Nephron (organoid): ENCODE measurements around the gene MPP3.

Experiments
- H3K27ac Mint-ChIP-seq, 3 experiments: 2 replicates each; pipeline ENCODE4 v1.8.0; 2020; ENCODE audit warnings: mixed read lengths in 3 of 3, mild to moderate bottlenecking in 2 of 3, moderate library complexity in 1 of 3
- H3K27me3 Mint-ChIP-seq: 2 replicates; pipeline ENCODE4 v1.8.0; 2021; ENCODE audit warnings: low read depth, mild to moderate bottlenecking, moderate library complexity, mixed read lengths
- H3K36me3 Mint-ChIP-seq: 2 replicates; pipeline ENCODE4 v1.8.0; 2020; ENCODE audit warnings: low read depth, mixed read lengths
- H3K4me1 Mint-ChIP-seq: 2 replicates; pipeline ENCODE4 v1.8.0; 2020; ENCODE audit warnings: mixed read lengths
- H3K4me3 Mint-ChIP-seq, 3 experiments: 2 replicates each; pipeline ENCODE4 v1.8.0; 2020; ENCODE audit warnings: mild to moderate bottlenecking in 3 of 3, mixed read lengths in 3 of 3, moderate library complexity in 2 of 3
- H3K9me3 Mint-ChIP-seq: 2 replicates; pipeline ENCODE4 v1.8.0; 2020; ENCODE audit warnings: mixed read lengths
- TF ChIP-seq, protein P1 (sequence below), 3 experiments: fragments of 200-600 bp; sonication (generic); IDR thresholded peaks; one replicate each; pipeline ENCODE4 v1.5.0; 2021; ENCODE audit warnings: antibody characterized with exemption in 3 of 3; ENCODE audit not compliant: unreplicated experiment in 3 of 3

MPP3 gene, protein sequence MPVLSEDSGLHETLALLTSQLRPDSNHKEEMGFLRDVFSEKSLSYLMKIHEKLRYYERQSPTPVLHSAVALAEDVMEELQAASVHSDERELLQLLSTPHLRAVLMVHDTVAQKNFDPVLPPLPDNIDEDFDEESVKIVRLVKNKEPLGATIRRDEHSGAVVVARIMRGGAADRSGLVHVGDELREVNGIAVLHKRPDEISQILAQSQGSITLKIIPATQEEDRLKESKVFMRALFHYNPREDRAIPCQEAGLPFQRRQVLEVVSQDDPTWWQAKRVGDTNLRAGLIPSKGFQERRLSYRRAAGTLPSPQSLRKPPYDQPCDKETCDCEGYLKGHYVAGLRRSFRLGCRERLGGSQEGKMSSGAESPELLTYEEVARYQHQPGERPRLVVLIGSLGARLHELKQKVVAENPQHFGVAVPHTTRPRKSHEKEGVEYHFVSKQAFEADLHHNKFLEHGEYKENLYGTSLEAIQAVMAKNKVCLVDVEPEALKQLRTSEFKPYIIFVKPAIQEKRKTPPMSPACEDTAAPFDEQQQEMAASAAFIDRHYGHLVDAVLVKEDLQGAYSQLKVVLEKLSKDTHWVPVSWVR

DNA sequence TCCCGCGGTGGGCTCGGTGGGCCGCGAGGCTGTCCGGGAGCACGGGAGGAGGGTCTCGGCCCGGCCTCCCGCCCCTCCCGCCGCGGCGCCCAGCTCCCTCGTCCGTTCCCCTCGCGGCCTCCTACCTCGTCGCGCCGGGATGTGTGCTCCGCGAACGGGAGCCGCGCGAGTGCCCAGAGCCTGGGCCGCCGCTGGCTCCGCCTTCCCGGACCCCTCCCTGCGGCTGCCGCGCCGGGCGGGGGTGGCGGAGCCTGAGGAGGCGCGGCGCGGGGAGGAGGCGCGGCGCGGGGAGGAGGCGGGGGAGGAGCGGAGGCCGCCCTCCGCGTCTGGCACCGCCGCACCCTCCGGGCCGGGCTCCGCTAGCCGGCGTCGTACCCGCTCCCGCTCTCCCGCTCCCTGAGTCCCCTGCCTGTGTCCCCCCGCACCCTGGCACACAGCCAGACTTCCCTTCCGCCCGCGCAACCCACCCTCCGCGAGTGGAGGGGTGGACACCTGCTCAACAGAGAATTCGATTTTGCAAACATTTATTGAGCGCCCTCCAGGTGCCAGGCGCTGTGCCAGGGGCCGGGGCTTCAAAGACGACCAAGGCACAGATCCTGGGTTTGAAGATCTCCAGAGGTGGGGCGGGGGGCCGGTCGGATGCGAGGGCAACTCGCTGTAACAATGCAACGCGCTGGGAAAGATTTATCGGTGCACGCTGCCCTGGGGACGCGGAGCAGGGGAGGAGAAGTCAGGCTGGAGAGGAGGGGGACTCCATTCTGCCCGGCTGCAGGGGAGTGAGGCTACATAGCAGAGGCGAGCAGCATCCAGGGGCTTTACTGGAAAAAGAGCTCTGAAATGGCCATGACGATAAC is at the start of gene MPP3:
Gene MPP3, minus strand, starts transcription at position 171 of the 854 bp plus-strand sequence. CDS start 1,240 bp downstream, outside the sequence.
- H3K36me3 Mint-ChIP-seq, result peaks cover 17% of the 10 kb centered on the region

DNA sequence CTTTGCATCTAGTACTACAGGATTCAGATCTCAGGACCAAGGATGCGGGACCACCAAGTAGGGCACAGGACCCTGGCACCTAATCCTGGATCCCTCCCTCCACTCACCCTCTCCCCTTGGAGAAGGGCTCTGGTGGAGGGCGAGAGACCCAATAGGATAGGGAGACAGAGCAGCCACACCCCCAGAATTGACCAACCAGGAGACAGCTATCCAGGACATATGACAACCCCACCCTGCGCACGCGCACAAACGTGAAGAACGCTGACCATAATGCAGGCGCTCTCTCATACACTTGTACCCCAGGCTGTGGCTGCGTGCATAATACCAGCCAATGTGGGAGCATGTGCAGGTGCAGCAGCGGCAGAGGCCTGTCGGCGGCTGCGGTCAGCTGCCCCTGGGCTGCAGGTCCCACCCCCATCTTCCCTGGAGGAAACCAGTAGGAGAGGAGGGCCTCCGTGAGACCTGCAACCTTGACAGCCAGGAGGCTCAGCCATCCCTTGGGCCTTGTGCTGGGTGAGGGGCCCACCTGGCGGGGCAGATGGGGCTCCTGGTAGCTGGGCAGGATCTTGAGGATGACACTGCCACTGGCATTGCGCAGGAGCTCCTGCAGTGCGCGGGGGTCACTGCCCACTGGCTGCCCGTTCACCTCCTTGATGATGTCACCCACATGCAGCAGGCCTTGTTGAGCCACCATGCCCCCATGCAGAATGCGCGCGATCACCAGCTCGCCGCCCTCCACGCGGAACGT is 49.0 kb upstream of the MPP3 start:
- Mint-ChIP-seq H3K36me3 (no peaks in the 10 kb centered on the region), H3K9me3 (no peaks in the 10 kb centered on the region), H3K27ac (no peak overlapping the region), H3K4me1 (peaks cover 15% of the 10 kb centered on the region), H3K27me3 (peaks cover 3% of the 10 kb centered on the region), H3K4me3 (no peak overlapping the region)
- TF ChIP-seq, protein P1, sequence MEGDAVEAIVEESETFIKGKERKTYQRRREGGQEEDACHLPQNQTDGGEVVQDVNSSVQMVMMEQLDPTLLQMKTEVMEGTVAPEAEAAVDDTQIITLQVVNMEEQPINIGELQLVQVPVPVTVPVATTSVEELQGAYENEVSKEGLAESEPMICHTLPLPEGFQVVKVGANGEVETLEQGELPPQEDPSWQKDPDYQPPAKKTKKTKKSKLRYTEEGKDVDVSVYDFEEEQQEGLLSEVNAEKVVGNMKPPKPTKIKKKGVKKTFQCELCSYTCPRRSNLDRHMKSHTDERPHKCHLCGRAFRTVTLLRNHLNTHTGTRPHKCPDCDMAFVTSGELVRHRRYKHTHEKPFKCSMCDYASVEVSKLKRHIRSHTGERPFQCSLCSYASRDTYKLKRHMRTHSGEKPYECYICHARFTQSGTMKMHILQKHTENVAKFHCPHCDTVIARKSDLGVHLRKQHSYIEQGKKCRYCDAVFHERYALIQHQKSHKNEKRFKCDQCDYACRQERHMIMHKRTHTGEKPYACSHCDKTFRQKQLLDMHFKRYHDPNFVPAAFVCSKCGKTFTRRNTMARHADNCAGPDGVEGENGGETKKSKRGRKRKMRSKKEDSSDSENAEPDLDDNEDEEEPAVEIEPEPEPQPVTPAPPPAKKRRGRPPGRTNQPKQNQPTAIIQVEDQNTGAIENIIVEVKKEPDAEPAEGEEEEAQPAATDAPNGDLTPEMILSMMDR (IDR thresholded peaks at IDR 0.05; ENCODE audit: unreplicated experiment in 3 of 3), result no peak

More for the DNA sequence above, at the start of gene MPP3:
- Mint-ChIP-seq H3K4me3 (peak within 1 kb of the TSS; percentile 84 to 92 (median 89)), H3K4me1 (peaks cover 25% of the 10 kb centered on the region), H3K9me3 (peaks cover 7% of the 10 kb centered on the region), H3K27ac (peak within 1 kb of the TSS; percentile 72 to 89 (median 84)), H3K27me3 (peaks cover 17% of the 10 kb centered on the region)
- TF ChIP-seq, protein P1 (IDR thresholded peaks at IDR 0.05; ENCODE audit: unreplicated experiment in 3 of 3), result no peak

DNA sequence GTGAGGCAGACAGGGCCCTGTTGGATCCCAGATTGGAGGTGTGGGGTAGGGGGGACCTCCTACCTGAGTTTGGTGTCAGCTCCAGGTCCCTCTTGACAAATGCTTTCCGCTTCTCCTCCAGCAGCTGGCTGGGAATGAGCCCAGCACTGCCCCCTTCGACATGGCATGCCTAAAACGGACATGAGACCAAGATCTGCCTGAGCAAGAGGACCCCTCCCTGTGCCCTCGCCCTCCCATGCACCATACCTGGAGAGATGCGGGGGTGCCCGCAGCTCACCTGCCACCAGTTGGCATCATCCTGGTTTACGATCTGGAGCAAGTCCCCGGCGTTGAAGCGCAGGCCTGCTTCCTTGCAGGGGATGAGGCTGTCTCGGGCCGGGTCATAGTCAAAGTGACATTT is 48.2 kb upstream of the MPP3 start:
- TF ChIP-seq, protein P1 (IDR thresholded peaks at IDR 0.05; ENCODE audit: unreplicated experiment in 3 of 3), result no peak
- H3K9me3 Mint-ChIP-seq, result no peaks in the 10 kb centered on the region
- H3K27ac Mint-ChIP-seq, result no peak overlapping the region

DNA sequence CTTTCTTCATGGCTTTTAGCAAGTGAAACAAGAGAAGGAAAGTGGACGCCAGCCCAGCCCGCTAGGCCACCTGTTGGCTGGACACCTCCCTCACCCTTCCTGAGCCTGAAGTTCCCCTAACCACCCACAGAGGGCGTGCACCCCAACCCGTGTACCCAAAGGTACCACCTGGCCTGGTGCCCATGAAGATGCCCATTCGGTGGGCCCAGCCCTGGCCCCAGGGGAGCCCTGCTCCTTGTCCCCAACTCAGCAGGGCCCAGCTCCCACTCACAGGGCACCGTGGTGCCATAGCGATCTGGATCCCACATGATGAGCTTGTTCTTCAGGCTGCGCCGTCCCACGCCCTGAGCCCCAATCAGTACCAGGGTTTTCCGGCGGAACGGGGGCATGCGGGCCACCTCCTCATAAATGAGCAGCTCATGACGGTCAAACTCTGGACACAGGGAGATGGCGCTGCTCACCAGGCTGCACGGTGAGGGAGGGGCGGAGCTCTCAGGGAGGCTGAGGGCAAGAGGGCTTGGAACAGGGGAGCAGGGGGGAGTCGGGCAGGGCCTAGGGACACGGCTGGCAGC is 47.6 kb upstream of the MPP3 start:
- Mint-ChIP-seq H3K4me1 (peaks cover 15% of the 10 kb centered on the region), H3K9me3 (no peaks in the 10 kb centered on the region), H3K27me3 (peaks cover 3% of the 10 kb centered on the region), H3K27ac (no peak overlapping the region), H3K4me3 (no peak overlapping the region), H3K36me3 (no peaks in the 10 kb centered on the region)
- TF ChIP-seq, protein P1 (IDR thresholded peaks at IDR 0.05; ENCODE audit: unreplicated experiment in 3 of 3), result peak; percentile 72 to 79 (median 73)

More for the DNA sequence above, 48.2 kb upstream of the MPP3 start:
- H3K27me3 Mint-ChIP-seq, result peaks cover 3% of the 10 kb centered on the region
- H3K36me3 Mint-ChIP-seq, result no peaks in the 10 kb centered on the region
- no peak overlapping the region for H3K4me3 Mint-ChIP-seq
- H3K4me1 Mint-ChIP-seq, result peaks cover 15% of the 10 kb centered on the region

DNA sequence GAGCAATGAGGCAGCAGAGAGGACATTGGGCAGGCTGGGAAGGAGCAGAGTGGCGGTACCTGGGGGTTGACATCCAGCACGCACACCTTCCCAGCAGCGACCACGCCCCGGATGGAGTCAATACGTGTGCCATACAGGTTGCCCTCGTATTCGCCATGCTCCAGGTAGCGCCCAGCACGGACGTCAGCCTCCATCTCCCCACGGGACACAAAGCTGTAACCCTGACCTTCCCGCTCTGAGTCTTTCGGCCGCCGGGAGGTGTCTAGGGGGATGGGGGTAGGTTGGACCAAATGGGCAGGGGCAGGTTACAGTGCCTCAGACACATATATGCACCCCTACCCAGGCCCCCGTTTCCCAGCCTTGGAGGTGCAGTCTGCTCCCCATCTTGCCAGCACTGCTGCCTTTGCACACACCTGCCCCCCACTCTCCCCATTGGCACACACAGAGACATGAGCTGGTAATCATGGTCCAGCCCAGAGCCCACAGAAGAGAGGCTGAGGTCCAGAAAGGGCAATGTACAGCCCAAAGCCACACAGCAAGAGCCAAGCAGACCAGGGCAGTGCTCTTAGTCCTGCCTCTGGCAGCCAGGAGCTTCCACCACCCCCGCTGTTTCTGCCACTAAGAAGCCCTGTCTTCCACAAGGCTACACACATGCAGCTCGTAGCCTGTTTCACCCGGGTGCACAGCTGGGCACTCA is 46.9 kb upstream of the MPP3 start:
- H3K9me3 Mint-ChIP-seq, result no peaks in the 10 kb centered on the region
- H3K4me3 Mint-ChIP-seq, result no peak overlapping the region
- no peak overlapping the region for H3K27ac Mint-ChIP-seq
- H3K4me1 Mint-ChIP-seq, result peaks cover 15% of the 10 kb centered on the region
- peaks cover 3% of the 10 kb centered on the region for H3K27me3 Mint-ChIP-seq
- H3K36me3 Mint-ChIP-seq, result no peaks in the 10 kb centered on the region
- TF ChIP-seq, protein P1 (IDR thresholded peaks at IDR 0.05; ENCODE audit: unreplicated experiment in 3 of 3), result no peak
